Myocyte (in vitro differentiated cells): Measurements from ENCODE around the gene COL27A1. TPM values are rescaled to one million over a fixed set of nuclear protein-coding genes. Genes with fewer than 3 reads are reported as not detected.

ENCODE experiments used
- DNase-seq: peaks from one replicate; pipeline ENCODE4 v3.0.0-alpha.2; 2012; ENCODE audit warnings: low read depth
- total RNA-seq: library from RNA; depleted of rRNA; stranded (reverse); fragments of >200 nt; gene quantifications from 2 replicates; pipeline ENCODE4 v1.2.3, GENCODE V29; 2014

COL27A1 gene
- total RNA-seq, 1 donor from 2014 or later, result 2.9 TPM

- DNase-seq, result no peak
These were observed 83.8 kb downstream of the COL27A1 start for GRCh38 chr9:114238891-114239875.

- DNase-seq, result no peak
These were observed 84.9 kb downstream of the COL27A1 start for GRCh38 chr9:114240216-114240615.

- DNase-seq, result no peak
These were observed 85.6 kb downstream of the COL27A1 start for GRCh38 chr9:114240647-114241558.

- DNase-seq, result no peak
These were observed 87.5 kb downstream of the COL27A1 start for GRCh38 chr9:114242837-114243236.

- no peak for DNase-seq
These were observed 87.9 kb downstream of the COL27A1 start for GRCh38 chr9:114243240-114243639.

- peak; percentile 92 for DNase-seq
These were observed 89.2 kb downstream of the COL27A1 start for GRCh38 chr9:114244570-114244969.

GRCh38 chr9:114246558-114246957, 91.2 kb downstream of the COL27A1 start:
- DNase-seq, result peak; percentile 97

GRCh38 chr9:114247077-114247476, 91.7 kb downstream of the COL27A1 start:
- DNase-seq, result peak; percentile 68

- no peak for DNase-seq
These were observed 92.2 kb downstream of the COL27A1 start for GRCh38 chr9:114247491-114247890.

- DNase-seq, result no peak
These were observed 93.0 kb downstream of the COL27A1 start for GRCh38 chr9:114248299-114248707.

GRCh38 chr9:114249424-114250234, 94.3 kb downstream of the COL27A1 start:
- no peak for DNase-seq

- DNase-seq, result peak; percentile 74
These were observed 94.9 kb downstream of the COL27A1 start for GRCh38 chr9:114250235-114250568.

- DNase-seq, result no peak
These were observed 95.3 kb downstream of the COL27A1 start for GRCh38 chr9:114250648-114251047.

GRCh38 chr9:114252394-114252793, 97.1 kb downstream of the COL27A1 start:
- no peak for DNase-seq

GRCh38 chr9:114256827-114257328, 101.5 kb downstream of the COL27A1 start:
- DNase-seq, result no peak

- no peak for DNase-seq
These were observed 102.9 kb downstream of the COL27A1 start for GRCh38 chr9:114258218-114258617.

GRCh38 chr9:114258866-114259797, 103.8 kb downstream of the COL27A1 start:
- DNase-seq, result no peak

- DNase-seq, result no peak
These were observed 104.6 kb downstream of the COL27A1 start for GRCh38 chr9:114259798-114260523.

- no peak for DNase-seq
These were observed 105.7 kb downstream of the COL27A1 start for GRCh38 chr9:114261026-114261425.
